Activated CD4-positive, alpha-beta T cell treated with anti-CD3 and anti-CD28 coated beads, Interleukin-2, amount 50 U/mL, for 24 hours (primary cell): ENCODE data around the gene LGALS7.

Source experiments
- DNase-seq, 2 donors: peaks; one replicate each; pipeline ENCODE4 v3.0.0-alpha.2; 2020; ENCODE audit warnings: low read depth in 1 of 2, low spot score in 1 of 2

LGALS7 gene

DNA sequence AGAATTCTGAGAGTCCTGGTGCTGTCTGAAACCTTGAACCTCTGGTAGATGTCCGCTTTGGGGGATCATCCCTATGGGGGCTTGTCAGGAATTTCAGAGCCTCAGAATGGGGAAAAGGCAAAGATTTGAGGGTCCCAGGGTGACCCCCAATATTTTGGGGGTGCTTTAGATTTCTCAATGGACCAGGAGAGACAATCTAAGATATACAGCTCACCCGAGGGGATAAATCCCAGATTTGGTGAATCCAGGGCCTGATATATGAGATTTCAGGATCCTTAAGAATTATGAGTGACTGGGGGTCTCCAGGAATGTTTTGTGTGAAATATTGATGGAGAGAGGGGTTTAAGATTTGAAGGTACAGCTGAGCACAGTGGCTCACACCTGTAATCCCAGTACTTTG is 32.4 kb downstream of the LGALS7 start:
- no peak for DNase-seq

DNA sequence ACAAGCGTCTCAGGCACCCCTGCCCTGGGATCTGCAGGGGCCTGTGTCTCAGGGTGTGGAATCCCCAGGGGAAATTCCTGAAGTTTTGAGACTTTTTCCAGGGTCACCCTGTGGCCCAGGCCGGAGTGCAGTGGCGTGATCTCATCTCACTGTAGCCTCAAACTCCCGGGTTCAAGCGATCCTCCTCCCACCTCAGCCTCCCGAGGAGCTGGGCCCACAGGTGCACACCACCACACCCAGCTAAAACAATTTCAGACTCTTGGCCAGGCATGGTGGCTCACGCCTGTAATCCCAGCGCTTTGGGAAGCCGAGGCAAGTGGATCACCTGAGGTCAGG is 33.1 kb downstream of the LGALS7 start:
- no peak for DNase-seq

DNA sequence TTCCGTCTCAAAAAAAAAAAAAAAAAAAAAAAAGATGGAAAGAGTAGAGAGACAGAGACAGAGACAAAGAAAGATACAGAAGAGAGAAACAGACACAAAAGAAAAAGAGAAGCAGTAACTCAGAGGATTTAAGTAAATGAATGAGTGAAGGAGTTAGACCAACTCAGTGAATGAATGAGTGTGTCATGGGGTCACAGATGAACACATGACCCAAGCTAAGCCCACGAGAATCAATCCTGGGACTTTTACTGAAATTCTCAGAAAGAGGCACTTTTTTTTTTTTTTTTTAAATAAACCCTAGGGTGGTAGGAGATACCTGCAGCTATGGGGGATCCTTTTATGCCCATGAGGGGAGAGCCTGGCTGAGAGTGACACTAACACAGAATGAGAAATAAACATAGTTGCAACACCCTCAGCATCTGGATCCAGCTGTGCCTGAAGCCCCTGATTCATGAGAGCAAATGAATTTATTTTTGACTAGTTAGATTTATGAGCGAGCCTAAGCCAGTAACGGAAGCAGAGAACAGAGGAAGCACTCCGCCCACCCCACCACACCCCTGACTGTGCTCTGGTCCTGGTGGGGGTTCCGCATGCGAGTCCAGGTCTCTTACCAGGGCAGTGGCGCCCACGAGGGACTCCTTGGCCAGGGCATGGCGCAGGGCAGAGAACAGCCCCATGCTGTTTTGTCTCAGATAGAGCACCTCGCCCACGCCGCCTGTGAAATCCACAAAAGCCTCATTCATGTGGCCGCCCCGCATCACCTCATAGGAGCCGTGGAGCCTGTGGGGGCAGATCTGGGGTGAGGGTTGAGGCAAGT is 33.7 kb downstream of the LGALS7 start:
- DNase-seq = no peak

DNA sequence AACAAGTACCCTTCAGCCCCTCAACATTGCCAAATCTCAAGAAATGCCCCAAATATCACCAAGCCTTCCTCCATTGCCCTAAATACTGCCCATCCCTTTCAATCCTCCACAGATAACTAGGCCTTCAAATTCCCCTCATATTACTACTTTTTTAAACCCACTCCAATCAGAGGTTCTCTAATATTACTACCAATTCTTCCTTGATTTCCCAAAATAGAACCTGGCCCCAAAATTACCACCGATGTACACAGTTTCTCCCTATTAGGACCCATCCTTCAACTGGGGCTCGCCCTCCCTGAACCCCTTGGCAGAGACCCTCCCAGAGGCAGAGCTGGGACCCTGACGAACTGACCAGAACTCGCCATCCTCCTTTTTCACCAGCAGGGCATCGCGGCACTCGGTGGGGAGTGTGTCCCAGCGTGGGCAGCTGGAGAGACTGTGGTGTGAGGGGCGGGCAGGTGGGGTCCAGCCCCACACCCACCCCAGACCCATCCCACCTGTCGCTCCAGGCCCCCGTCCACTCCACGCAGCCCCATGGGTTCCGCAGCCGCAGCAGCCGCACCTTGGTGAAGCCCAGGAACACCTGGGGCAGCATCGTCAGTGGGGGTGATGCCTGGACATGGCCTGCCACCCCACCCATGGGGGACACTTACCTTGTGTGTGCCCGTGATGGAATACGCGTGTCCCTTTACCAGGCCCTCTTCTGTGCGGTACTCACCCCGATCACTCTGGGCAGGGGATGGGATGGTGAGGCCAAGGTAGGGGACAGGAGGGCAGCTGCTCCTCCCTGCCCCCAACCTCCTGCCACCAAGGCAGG is 35.2 kb downstream of the LGALS7 start:
- DNase-seq = no peak

DNA sequence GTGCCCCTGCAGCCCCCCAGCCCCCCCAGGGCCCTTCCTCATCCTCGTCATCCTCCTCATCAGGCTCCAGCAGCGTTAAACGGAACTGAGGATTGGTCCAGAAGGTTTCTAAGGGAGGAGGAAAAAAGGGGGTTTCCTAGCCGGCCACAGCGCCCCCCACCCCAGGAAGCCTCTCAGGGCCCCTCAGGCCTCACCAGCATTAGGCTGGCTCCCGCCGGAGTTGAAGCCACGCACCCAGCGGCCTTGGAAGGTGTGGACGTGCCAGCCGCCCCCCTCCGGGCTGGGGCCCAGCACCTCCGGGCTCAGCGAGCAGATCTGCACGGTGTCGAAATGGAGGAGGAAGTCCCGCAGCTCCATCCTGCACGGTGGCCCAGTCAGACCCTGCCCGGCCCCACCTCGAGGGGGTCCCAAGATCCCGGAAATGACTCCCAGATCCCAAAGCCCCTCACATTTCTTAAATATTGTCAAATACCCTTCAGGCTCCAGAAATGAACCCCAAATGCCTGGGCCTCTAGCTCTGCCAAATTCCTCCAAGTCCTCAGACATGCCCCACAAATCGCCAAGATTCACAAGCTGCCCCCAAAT is 35.9 kb downstream of the LGALS7 start:
- no peak for DNase-seq

DNA sequence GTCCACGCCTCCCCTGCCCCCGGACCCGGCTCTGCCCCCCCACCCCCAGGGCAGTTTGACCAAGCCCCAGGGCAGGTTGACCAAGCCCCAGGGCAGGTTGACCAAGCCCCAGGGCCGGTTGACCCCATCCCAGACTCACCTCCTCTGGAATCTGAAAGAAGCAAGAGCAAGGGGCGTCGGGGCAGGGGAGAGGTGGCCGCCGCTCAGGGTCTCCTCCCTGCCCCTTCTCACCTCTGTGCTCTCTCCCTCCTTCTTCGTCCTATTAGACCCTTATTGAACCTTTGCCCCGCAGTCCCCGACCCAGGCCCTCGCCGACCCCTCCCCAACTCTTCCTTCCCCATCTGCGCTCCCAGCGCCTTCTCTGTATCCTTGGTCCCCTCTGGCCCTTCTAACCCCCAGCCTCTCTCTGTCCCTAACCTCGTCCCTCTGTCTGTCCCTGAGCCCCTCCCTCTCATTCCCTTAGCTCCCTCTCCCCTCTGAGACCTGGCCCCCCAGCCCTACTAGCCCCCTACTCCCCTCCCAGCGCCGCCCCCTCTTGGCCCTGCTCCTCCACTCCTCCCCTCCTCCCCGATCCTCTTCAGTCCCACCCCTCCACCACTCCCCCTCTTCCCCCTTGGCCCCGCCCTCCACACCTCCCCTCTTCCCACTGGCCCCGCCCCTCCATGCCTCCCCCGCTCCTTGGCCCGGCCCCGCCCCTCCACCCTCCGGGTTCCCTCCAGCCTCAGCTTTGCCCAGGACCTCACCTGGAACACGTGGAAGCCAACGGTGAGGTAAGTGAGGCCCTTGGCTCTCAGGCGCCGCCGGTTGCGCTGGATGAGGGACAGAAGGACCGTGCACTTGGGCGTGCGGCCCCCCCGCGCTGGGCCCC is 36.7 kb downstream of the LGALS7 start:
- peak in 1 of 2 donors; percentile 35 for DNase-seq

DNA sequence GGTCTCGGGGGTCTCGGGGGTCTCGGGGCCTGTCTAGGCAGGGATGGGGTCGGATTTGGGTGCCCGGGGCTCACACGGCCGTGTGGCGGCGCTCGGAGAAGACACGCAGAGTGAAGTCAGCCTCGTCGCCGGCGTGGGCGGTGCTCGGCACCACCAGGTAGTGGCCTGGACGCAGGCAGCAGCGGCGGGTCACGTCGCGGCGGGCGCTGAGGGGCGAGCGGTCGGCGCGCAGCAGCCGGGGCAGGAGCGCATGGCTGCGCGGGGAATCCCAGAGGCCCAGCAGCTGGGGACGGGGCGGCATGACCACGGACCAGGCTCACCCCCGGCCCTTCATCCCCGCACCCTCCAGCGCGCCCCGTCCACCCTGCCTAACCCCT is 37.3 kb downstream of the LGALS7 start:
- DNase-seq = no peak

DNA sequence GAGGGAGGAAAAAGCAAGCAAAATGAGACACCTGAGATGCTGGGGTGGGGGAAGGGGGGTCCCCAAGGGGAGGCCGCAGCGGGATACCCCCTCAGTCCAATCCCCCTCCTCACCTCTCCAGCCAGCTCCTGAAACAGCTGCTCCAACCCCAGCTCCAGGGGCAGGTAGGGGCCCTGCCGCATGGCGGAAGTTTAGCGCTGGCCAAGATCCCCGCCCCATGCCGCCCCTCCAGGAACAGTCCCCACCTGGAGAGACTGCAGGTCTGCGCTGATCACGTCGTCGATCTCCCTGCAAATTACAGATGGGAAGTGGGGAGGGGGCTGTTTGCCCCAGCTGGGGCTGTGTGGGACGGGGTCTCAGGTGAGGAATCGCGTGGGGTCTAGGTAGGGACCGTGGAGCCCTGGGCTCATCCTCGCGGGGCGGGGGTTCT is 38.0 kb downstream of the LGALS7 start:
- no peak for DNase-seq

DNA sequence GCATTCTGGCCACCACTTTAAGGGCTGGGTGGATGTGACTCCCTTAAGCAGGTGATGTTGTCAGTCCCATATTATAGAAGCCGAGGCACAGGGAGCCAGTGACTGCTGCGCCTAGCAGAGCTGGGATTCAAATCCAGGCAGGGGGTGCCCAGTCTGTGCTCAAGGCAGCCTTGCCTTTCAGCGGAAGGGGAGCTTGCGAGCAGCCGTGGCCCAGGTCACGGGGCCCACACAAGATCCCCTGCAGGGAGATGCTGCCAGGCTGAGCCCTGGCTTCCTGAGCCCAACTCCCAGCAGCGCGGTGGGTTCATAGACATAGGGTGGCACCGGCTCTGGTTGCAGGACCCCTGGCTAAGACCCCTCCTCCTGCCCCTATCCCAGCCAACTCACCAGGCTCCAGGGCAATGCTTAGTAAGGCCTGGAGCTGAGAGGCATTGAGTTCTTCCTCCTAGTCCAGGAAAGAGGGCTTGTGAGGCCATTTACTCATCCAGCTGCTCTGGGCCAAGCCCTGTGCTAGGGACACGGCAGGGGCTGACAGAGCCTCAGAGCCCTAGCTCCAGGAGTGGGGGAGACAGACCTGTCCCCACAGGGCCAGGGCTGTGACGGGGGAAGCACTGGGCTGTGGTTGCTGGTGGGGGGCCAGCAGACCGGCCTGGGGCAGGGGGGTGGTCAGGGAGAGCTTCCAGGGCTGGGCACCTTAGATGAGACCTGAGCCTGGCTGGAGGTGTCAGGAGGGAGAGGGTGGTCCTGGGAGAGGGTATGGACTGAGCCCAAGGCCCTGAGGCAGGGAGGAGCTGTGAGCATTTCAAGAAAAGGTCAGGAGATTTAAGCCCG is 38.7 kb downstream of the LGALS7 start:
- no peak for DNase-seq

DNA sequence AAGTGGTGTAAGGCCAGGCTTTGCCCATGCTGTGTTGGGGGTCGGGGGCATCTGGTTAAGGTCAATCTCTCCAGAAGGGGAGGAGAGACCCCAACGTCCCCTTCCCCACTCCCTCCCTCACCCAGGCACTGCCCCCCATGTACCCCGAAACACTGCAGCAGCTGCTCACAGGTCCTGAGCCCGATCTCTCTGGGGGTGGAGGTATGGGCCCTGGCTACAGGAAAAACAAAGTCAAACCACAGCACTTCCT is 39.2 kb downstream of the LGALS7 start:
- DNase-seq = no peak

DNA sequence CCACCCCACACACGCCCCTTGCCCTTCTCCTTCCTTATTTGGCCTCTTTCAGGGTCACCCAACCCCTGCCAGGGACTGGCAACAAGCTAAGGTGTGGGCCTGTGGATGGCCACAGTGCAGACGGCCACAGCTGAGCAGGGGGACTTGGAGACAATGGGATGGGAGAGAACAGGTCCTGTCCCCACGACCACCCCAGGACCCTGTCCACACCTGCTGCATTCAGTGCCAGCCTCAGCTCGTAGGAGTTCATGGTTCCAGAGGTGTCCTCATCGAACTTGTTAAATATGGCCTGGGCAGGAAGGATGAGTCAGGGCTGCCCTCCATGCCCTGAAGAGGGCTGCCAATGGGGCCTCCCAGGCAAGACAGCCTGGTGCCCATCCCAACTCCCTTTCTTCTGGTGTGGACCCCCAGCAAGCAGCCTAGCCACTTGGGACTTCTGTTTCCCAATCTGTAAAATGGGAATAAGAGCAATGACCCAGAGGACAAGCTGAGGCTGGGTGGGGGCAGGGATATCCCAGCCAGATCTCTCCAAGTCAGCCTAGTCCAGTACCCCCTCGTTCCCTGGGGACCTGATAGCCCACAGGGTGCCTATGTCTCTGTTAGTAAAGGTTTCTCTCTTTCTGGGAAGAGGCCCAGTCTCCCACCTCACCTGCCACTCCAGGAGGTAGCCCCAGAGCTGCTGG is 39.7 kb downstream of the LGALS7 start:
- DNase-seq = no peak

DNA sequence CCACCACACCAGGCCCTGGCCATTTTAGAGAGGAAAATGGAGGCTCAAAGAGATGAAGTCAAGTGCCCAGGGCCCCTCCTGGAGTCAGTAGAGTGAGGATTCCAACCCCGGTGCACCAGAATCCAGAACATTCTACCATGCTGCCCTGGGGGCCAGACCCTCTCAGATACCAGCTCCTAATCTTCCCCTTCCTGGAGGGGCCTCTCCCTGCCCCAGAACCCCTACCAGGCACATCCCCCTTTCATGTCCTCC is 40.1 kb downstream of the LGALS7 start:
- DNase-seq = no peak

DNA sequence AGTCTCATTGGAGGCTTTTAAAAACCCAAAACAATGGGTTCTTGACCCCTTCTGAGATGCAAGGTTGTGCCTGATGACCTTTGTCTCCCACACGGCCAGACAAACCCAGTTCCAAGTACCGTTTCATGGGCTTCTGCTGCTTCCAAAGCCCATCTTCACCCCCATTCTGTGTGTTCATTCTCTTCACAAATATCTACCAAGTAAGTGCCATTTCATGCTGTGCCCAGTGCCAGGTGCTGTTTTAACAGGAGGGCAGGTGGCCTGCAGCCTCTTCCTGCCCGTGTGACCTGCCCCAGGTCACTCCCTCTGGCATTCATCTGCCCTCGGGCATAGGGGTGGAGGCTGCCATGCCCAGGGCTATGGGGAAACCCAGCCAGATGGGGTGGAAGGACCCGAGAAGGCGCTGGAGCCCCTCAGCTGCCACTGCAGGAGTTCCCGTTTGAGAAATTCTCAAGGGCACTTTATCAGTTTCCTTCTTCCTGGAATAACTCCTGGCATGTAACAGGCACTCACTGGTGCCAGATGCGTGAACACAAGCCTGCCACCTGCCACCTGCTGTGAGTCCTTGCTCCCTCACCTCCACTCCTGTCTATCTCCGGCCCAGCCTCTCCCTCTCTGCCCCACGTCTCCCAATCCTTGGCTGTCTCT is 41.5 kb downstream of the LGALS7 start:
- DNase-seq = no peak

DNA sequence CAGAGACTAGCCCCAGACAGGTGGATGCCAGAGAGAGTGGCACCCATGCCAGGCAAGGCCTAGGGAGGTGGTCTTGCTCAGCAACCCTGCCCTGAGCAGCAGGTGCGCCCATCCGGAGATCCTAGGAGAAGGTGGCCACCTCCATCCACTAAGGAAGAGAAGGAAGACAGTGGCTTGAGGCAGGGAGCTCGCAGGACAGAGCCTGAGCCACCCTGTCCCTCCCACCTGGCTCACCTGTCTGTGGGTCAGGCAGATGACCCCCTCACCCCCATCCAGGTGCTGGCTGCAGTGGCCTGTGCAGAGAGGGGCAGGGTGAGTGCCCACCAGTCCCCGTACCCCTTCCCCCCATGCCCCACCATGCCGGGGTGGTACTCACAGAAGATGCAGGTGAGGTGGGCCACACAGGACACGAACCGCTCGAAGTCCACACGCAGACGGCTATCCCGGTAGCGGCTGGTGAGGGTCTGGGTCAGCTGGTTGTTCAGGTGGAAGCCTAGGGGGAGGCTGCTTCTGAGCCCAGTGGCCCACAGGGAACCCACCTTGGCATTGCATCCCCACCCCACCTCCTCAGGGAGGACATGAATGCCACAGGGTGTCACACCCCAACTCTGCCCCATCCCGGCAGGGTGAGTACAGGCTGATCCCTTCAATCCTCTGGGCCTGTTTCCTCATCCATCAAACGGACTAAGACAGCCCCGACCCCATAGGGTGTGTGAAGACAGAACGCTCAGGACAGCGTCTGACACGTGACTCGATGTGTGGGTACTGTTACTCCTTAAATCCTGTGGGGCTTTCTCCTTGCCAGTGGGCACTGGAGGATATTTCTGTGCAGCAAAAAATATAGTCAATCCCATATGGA is 42.4 kb downstream of the LGALS7 start:
- no peak for DNase-seq

DNA sequence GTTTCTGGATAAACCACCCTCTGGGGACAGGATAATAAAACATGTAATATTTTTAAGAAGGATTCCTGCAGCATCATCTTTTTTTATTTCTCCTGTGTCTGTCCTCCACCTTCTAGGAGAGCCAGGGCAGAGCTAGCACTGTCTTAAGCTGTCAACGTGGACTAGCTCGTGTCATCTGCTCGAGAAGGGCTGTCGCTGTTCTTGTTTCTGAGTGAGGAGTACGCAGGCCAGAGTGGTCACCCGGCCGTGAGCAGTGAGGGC is 42.9 kb downstream of the LGALS7 start:
- no peak for DNase-seq

DNA sequence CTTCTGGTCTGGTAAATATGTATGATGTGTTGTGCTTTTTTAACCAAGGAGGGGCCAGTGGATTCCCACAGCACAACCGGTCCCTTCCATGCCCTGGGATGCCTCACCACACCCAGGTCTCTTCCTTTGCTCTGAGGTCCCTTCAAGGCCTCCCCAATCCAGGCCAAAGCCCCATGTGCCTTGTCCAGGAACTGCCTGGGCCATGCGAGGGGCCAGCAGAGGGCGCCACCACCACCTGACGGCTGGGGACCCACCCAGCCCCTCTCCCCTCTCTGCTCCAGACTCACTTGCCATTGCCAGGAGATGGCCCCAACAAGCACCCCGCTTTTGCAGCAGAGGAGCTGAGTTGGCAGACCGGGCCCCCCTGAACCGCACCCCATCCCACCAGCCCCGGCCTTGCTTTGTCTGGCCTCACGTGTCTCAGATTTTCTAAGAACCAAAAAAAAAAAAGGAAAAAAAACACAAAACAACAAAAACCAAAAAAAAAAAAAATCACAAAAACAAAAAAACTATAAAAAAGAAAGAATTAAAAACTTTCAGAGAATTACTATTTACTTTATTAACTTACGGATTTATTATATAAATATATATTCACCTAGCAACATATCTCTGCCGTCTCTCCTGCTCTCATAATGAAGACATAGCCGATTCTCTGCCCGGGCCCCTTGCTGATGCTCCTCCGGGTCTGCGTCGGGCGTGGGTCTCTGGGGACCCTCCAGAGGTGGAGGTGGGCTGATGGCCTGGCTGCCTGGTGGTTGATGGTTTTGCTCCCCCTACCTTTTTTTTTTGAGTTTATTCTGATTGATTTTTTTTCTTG is 43.5 kb downstream of the LGALS7 start:
- peak; percentile 62 to 69 for DNase-seq

DNA sequence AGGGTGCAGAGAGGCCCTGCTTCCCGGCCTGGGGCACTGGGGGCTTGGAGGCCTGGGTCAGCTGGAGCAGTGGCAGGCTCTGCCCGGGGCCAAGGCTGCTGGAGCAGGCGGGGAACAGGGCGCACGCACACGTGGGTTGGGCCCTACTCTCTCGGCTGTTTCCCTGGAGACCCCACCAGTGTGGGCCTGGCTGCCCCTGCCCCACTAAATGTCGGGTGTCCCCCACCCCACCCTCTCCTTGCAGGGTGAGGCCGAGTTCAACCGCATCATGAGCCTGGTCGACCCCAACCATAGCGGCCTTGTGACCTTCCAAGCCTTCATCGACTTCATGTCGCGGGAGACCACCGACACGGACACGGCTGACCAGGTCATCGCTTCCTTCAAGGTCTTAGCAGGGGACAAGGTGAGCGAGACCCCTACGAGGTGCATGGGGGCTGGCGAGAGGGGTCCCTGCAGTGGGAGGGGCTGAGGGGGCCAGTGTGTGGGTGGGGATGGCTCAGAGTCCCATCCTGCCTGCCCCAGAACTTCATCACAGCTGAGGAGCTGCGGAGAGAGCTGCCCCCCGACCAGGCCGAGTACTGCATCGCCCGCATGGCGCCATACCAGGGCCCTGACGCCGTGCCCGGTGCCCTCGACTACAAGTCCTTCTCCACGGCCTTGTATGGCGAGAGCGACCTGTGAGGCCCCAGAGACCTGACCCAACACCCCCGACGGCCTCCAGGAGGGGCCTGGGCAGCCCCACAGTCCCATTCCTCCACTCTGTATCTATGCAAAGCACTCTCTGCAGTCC is 44.4 kb downstream of the LGALS7 start:
- DNase-seq = no peak
